Mucosa of descending colon (tissue), 3 donors: ENCODE data around the gene NEU1. TPM values are rescaled to one million over a fixed set of nuclear protein-coding genes. Genes with fewer than 3 reads are reported as not detected.
"Not testable (repeated sequence)": the region's sequence is repeated elsewhere in the genome, so short reads cannot be mapped to it uniquely, and the experiment has no call there.

ENCODE experiments used
- ATAC-seq: fragments of 200-7000 bp; cut with Tn5 transposase; one replicate; pipeline ENCODE4 v1.9.1; 2020; ENCODE audit warnings: mild to moderate bottlenecking, moderate library complexity
- DNase-seq, 3 donors: peaks; one replicate each; pipeline ENCODE4 v3.0.0-alpha.2; 2020
- H3K36me3 ChIP-seq: fragments of 200-600 bp; one replicate; pipeline ENCODE4 v1.8.0; 2021; ENCODE audit warnings: low read depth, mild to moderate bottlenecking
- H3K4me1 ChIP-seq: fragments of 200-600 bp; one replicate; pipeline ENCODE4 v1.8.0; 2021; ENCODE audit warnings: low read depth, mild to moderate bottlenecking
- H3K4me3 ChIP-seq: fragments of 200-600 bp; one replicate; pipeline ENCODE4 v1.8.0; 2021; ENCODE audit warnings: mild to moderate bottlenecking
- H3K9me3 ChIP-seq: fragments of 200-600 bp; one replicate; pipeline ENCODE4 v1.8.0; 2021; ENCODE audit warnings: mild to moderate bottlenecking
- intact Hi-C, 2 donors: fragments of 100-400 bp; cut with DNase I in 1 of 2; cut with micrococcal nuclease in 1 of 2; formaldehyde crosslinking; loops; one replicate each; pipeline versions ENCODE4 v1.11.0 to v1.11.1; 2022; cut with DNase I, micrococcal nuclease
- total RNA-seq, 3 donors: library from RNA; stranded (reverse); fragmentation: NEBNext Ultra II Directional in 2 of 3; extraction: Animal tissue kit (Norgen Biotek cat#: 25700) in 2 of 3; gene quantifications; one replicate each; pipeline versions ENCODE4 v1.2.1 to v1.2.4, GENCODE V29; 2021 to 2023
- TF ChIP-seq, protein P1 (sequence below): fragments of 200-600 bp; IDR thresholded peaks from one replicate; pipeline ENCODE4 v1.8.0; 2022; ENCODE audit warnings: antibody characterized with exemption, mild to moderate bottlenecking
- donor health status: DM: no; HTN: no; CAD: no; lungs with moderate emphysema.
- donor health status: DM: no; HTN: no; CAD: no.
- donor health status: DM: no; HTN: yes; CAD: no.

NEU1 gene
- total RNA-seq, 3 donors from 2014 or later: 44.0 to 65.7 (median 45.0) TPM

DNA sequence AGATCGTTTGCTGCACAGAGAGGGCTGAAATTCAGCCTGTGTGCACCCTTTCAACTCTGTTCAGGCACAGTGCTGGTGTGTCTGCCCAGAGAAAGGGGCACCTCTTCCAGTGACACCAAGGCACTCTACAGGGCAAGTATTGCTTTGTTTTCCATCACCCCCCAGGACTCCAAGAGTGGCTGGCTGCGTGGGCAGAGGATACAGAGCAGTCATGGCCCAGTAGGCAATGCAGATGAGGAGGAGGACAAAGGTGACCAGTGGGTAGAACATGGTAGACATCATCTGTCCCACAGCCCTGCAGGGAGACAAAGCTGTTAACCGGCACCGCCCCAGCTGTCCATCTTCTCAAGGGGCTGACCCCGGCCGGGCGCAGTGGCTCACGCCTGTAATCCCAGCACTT, 6.7 kb upstream of the NEU1 start:
- Histone ChIP-seq H3K4me3 (no peak overlapping the region), H3K4me1 (peaks cover under 1% of the 10 kb centered on the region), H3K36me3 (no peaks in the 10 kb centered on the region), H3K9me3 (no peaks in the 10 kb centered on the region)
- intact Hi-C loops: loop anchor here in 1 of 2 donors (10.0 kb wide), 1 partner anchor 185 kb away; the partner anchor contains the start of gene LY6G5C
- no peak for DNase-seq
- ATAC-seq: no peak
- TF ChIP-seq, protein P1, sequence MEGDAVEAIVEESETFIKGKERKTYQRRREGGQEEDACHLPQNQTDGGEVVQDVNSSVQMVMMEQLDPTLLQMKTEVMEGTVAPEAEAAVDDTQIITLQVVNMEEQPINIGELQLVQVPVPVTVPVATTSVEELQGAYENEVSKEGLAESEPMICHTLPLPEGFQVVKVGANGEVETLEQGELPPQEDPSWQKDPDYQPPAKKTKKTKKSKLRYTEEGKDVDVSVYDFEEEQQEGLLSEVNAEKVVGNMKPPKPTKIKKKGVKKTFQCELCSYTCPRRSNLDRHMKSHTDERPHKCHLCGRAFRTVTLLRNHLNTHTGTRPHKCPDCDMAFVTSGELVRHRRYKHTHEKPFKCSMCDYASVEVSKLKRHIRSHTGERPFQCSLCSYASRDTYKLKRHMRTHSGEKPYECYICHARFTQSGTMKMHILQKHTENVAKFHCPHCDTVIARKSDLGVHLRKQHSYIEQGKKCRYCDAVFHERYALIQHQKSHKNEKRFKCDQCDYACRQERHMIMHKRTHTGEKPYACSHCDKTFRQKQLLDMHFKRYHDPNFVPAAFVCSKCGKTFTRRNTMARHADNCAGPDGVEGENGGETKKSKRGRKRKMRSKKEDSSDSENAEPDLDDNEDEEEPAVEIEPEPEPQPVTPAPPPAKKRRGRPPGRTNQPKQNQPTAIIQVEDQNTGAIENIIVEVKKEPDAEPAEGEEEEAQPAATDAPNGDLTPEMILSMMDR: no peak

DNA sequence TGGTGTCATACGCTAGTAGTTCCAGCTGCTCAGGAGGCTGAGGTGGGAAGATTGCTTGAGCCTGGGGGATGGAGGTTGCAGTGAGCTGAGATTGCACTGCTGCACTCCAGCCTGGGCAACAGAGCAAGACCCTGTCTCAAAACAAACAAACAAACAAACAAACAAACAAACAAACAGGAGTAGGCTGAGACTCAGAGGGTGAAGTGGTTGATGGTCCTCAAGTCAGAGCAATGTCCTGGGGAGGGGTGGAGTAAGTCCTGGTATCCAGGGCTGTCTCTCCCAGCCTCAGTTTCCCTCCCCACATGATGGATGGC, 6.0 kb upstream of the NEU1 start:
- not testable (repeated sequence) for H3K36me3 ChIP-seq, ATAC-seq
- intact Hi-C loops: loop anchor here in 1 of 2 donors (10.0 kb wide), 1 partner anchor 184 kb away; the partner anchor contains the start of gene LY6G5C

DNA sequence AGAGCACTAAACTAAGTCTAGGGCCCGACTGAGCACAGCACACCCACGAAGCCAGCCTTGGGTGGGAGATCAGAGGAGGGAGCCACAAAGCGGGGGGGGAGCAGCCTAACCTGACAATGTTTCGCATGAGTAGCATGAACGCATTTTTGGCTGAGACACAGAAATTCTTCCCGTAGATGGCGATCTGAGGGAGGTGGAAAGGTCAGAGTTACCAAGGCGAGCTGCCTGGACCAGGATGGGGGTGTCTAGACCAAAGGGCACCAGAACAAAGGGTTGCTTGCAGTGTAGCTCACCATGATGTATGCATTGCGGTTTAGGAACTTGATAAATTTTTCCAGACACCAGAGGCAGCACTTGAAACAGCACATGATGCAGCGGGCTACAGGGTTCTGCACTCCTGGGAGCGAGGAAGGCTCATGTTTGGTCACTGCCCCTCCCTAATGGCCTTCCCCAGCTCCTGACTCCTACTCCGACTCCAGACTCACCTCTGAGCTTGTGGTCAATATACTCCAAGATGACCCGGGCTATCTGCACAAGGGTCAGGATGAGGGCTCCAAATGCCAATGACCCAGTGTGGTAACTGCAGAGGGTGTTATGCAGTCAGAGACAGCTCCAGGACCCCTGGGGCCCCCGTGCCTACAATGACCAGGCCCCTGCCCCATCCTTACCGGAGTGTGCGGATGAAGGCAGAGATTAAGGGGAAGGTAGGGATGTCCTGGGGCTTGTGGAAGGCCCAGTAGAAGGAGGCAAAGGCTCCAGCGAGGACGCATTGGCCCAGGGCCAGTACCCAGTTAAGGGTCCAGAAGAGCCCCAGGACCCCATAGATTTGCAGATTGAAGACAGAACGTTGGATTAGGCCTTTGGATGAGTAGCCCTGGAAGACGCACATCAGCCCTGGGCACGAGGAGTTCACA, 2.8 kb upstream of the NEU1 start:
- TF ChIP-seq, protein P1: no peak
- intact Hi-C loops: loop anchor here in 1 of 2 donors (10.0 kb wide), 1 partner anchor 181 kb away; the partner anchor contains the start of gene LY6G5C
- no peak for DNase-seq
- Histone ChIP-seq H3K9me3 (no peaks in the 10 kb centered on the region), H3K36me3 (no peaks in the 10 kb centered on the region), H3K4me1 (peaks cover 4% of the 10 kb centered on the region), H3K4me3 (no peak overlapping the region)
- ATAC-seq: no peak

More for the DNA sequence above, 6.0 kb upstream of the NEU1 start:
- DNase-seq, H3K9me3 ChIP-seq, H3K4me3 ChIP-seq, H3K4me1 ChIP-seq: not testable (repeated sequence)

DNA sequence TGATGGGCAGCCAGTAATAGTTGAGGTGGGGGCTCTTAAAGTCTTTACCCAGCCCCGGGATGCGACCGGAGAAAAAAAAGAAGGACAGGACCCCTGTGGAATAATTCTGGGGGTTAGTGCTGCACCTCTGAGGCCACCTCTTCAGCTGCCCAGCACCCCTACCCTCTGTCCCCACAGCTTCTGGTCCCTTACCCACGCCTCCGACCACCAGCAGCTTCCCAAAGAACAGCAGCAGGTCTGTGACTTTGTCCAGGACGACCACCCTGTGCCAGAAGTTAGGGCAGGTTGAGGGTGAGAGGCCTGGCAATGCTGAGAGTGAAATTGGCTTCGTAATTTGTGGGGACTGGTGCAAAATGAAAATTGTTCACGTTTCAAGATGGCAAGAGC, 2.2 kb upstream of the NEU1 start:
- H3K9me3 ChIP-seq: no peaks in the 10 kb centered on the region
- H3K36me3 ChIP-seq: no peaks in the 10 kb centered on the region
- no peak overlapping the region for H3K4me3 ChIP-seq
- DNase-seq (no peak), ATAC-seq (no peak)
- H3K4me1 ChIP-seq: peaks cover 4% of the 10 kb centered on the region
- intact Hi-C loops: loop anchor here in 1 of 2 donors (10.0 kb wide), 1 partner anchor 180 kb away; the partner anchor contains the start of gene LY6G5C
- TF ChIP-seq, protein P1: no peak

DNA sequence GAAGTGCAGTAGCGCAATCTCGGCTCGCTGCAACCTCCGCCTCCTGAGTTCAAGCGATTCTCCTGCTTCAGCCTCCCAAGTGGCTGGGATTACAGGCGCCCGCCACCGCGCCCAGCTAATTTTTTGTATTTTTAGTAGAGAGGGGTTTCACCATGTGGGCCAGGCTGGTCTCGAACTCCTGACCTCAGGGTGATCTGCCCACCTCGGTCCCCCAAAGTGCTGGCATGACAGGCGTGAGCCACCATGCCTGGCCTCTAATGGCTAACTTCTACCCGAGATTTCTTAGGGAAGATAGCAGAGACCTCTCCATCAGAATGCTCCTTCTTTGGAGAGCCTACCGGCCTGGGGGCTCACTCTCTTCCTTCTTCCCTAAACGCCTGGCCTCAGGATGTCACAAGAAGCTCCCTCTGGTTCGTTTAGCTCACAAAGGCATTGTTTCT, 1.5 kb upstream of the NEU1 start:
- H3K9me3 ChIP-seq, DNase-seq, H3K36me3 ChIP-seq, ATAC-seq, H3K4me3 ChIP-seq, H3K4me1 ChIP-seq: not testable (repeated sequence)
- intact Hi-C loops: loop anchor here in 1 of 2 donors (10.0 kb wide), 1 partner anchor 179 kb away; the partner anchor contains the start of gene LY6G5C

DNA sequence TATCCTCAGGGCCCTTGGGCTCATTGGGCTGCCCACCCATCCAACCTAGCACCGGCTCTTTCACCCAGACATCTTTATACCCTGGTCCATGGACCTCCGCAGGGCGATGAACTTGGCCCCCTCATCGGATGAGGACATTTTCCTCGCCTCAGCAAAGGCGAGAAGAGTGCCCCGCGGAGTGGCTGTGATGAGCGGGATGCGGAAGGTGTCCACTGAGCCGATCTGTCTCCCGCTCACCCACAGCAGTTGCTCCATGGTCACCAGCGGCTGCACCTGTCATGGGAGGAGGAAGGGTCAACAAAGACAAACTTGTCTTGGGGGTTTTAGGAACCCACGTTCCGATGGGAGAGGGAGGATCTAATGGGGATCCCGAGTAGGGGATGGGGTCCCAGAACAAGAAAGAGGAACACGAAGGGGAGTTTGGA, 690 bp downstream of the NEU1 start:
- Histone ChIP-seq H3K4me3 (peak overlapping the region; percentile 43), H3K36me3 (no peaks in the 10 kb centered on the region), H3K4me1 (peaks cover 4% of the 10 kb centered on the region), H3K9me3 (no peaks in the 10 kb centered on the region)
- intact Hi-C loops: loop anchor here in 1 of 2 donors (10.0 kb wide), 1 partner anchor 177 kb away; the partner anchor contains the start of gene LY6G5C
- ATAC-seq (no peak), DNase-seq (no peak)
- TF ChIP-seq, protein P1: no peak
